NT2/D1 (cell line): ENCODE results near the gene IL1RAP.

Experiments used
- SUZ12 ChIP-seq: IDR thresholded peaks from 2 replicates; pipeline ENCODE4 v1.6.1; 2011; ENCODE audit not compliant: insufficient read length, insufficient read depth; ENCODE audit errors: extremely low read depth
- YY1 ChIP-seq: IDR thresholded peaks from 2 replicates; pipeline ENCODE4 v1.6.1; 2011; ENCODE audit not compliant: insufficient read length, insufficient read depth
- ZNF274 ChIP-seq: IDR thresholded peaks from 2 replicates; pipeline ENCODE4 v1.6.1; 2011; ENCODE audit warnings: mild to moderate bottlenecking, low read depth, low read length

DNA sequence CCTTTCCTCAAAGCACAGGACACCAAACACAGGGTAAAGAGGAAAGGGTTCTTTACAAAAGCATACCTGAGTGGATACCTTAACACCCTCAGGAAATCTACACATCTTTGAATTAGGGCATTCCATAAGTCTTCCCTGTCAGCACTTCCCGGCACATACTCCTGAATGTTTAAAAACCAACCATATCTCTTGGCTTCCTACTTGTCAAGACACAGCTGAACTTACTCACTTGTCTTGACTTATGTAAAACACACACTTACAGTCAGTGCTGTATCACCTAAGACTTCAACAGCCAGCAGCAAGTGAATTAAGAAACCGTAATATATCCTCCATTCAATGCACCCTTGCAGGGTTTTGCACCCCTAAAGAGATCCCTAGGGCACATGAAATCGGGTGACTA, 17.5 kb downstream of the IL1RAP start:
- no peak for TF ChIP-seq YY1
- TF ChIP-seq ZNF274: no peak
- TF ChIP-seq SUZ12: no peak
